Heart left ventricle (tissue), 13 donors: ENCODE results near the gene PADI6.
"Not testable (repeated sequence)": the region's sequence is repeated elsewhere in the genome, so short reads cannot be mapped to it uniquely, and the experiment has no call there.

Experiments used
- POLR2A ChIP-seq, 2 donors: fragments of 450-650 bp; IDR thresholded peaks; one replicate each; pipeline ENCODE4 v1.6.1; 2017; ENCODE audit warnings: antibody characterized with exemption in 2 of 2, mild to moderate bottlenecking in 2 of 2, moderate library complexity in 2 of 2
- TF ChIP-seq, protein P1 (sequence below), 12 donors: fragments of 200-600 bp; sonication (generic) in 4 of 12; IDR thresholded peaks; one replicate each; pipeline versions ENCODE4 v1.5.0 to v1.8.0; 2018 to 2022; ENCODE audit warnings: antibody characterized with exemption in 12 of 12, mild to moderate bottlenecking in 5 of 12
- donor health status: ischemic (EF 13 %, LVEDD 7.1; RV severe dilation, severe dysfunction).
- donor health status: DM: no; HTN: yes; CAD: no.
- donor health status: DM: no; HTN: no; CAD: no.
- donor health status: ischemic (EF 25% LVEDD 6.9; RV normal size, moderate dysfunction).
- donor health status: ischemic (EF 25% LVEDD 5.7; RV mildly dilated, moderate dysfunction).
- donor health status: ischemic (EF 35%, LVEDD 5.7; RV mildly dilated, moderate dysfunction).
- donor health status: nonischemic (EF 11% LVEDD 7.7; RV severe dilation, severe dysfunction).
- donor health status: DM: yes; HTN: yes; CAD: no.
- donor health status: PGD.
- donor health status: ischemic (EF 29% LVEDD 5.4; RV normal size, mild dysfunction).
- donor health status: nonischemic (EF 23%, LVEDD 6.1; RV moderate dilation, normal function).

DNA sequence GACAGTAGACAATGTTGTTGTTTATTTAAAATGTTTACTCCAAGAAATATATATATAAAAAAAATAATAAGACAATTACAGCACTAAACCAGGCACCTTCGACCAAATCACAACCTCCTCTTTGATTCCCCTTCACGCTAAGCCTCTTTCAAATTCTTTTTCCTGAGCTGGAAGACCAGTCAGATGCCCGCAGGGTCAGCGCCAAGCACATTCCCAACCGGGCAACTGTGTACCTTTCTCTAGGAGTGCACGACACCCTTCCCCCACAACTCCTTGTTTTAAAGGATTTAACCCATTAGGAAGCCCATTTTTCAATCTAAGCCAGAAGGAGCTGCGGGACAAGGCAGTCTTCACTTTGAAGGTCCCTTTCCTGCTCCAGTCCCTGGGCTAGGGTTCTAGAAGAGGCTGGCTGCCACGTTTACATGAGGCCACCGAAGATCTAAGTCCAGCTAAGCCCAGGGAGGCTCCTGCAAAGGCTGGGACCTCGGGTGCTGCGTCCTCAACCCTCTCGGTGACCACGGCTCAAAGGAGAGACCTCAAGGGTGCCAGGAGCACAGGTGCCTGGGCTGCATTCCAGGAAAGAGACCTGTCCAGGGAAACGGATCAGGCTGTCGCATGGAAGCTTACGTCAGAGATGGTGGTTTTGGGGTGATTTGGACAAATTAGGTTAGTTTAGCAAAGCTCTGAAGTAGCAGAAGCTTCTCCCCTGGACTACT lies 34.9 kb downstream of the PADI6 start:
- TF ChIP-seq, protein P1, sequence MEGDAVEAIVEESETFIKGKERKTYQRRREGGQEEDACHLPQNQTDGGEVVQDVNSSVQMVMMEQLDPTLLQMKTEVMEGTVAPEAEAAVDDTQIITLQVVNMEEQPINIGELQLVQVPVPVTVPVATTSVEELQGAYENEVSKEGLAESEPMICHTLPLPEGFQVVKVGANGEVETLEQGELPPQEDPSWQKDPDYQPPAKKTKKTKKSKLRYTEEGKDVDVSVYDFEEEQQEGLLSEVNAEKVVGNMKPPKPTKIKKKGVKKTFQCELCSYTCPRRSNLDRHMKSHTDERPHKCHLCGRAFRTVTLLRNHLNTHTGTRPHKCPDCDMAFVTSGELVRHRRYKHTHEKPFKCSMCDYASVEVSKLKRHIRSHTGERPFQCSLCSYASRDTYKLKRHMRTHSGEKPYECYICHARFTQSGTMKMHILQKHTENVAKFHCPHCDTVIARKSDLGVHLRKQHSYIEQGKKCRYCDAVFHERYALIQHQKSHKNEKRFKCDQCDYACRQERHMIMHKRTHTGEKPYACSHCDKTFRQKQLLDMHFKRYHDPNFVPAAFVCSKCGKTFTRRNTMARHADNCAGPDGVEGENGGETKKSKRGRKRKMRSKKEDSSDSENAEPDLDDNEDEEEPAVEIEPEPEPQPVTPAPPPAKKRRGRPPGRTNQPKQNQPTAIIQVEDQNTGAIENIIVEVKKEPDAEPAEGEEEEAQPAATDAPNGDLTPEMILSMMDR (IDR thresholded peaks at IDR 0.05) = not testable (repeated sequence)
- not testable (repeated sequence) for TF ChIP-seq POLR2A (IDR thresholded peaks at IDR 0.05)
